Immature natural killer cell (primary cell): Measurements from ENCODE around the gene INMT. TPM values are rescaled to one million over a fixed set of nuclear protein-coding genes. Genes with fewer than 3 reads are reported as not detected.

ENCODE experiments used
- DNase-seq, 3 donors: peaks; one replicate each; pipeline ENCODE4 v3.0.0; 2022; ENCODE audit warnings: mixed read lengths in 1 of 3
- H3K27ac Mint-ChIP-seq, 6 donors: one replicate each; pipeline ENCODE4 v1.8.0; 2020; ENCODE audit warnings: mixed read lengths in 6 of 6, mild to moderate bottlenecking in 5 of 6, inconsistent platforms in 4 of 6, moderate library complexity in 3 of 6
- H3K27me3 Mint-ChIP-seq, 3 donors: one replicate each; pipeline ENCODE4 v1.8.0; 2020 to 2021; ENCODE audit warnings: low read depth in 3 of 3, mild to moderate bottlenecking in 3 of 3, mixed read lengths in 3 of 3, moderate library complexity in 3 of 3, inconsistent platforms in 1 of 3
- H3K36me3 Mint-ChIP-seq, 3 donors: one replicate each; pipeline ENCODE4 v1.8.0; 2020; ENCODE audit warnings: mixed read lengths in 3 of 3, inconsistent platforms in 2 of 3, mild to moderate bottlenecking in 2 of 3
- H3K4me1 Mint-ChIP-seq, 2 donors: one replicate each; pipeline ENCODE4 v1.8.0; 2020; ENCODE audit warnings: inconsistent platforms in 2 of 2, mild to moderate bottlenecking in 2 of 2, mixed read lengths in 2 of 2, moderate library complexity in 1 of 2
- H3K4me3 Mint-ChIP-seq, 5 donors: one replicate each; pipeline ENCODE4 v1.8.0; 2020; ENCODE audit warnings: mild to moderate bottlenecking in 5 of 5, mixed read lengths in 5 of 5, inconsistent platforms in 3 of 5, moderate library complexity in 3 of 5
- H3K9me3 Mint-ChIP-seq, 6 donors: one replicate each; pipeline ENCODE4 v1.8.0; 2020; ENCODE audit warnings: mild to moderate bottlenecking in 6 of 6, mixed read lengths in 6 of 6, inconsistent platforms in 4 of 6, moderate library complexity in 3 of 6
- polyA plus RNA-seq, 3 donors: library from polyadenylated mRNA; unstranded; fragments of 300-500 nt; fragmentation: Illumina TruSeq; gene quantifications; one replicate each; pipeline ENCODE4 v1.2.3, GENCODE V29; 2021

Gene INMT
- polyA plus RNA-seq, 3 donors from 2014 or later: not detected

GRCh38 chr7:30771174-30771879, 19.4 kb downstream of the INMT start, which contains the start of gene MINDY4:
Gene MINDY4, plus strand, starts transcription at chr7:30771417. Its CDS starts 77 bp downstream, at chr7:30771494.
- no peaks in the 10 kb centered on the region for H3K36me3 Mint-ChIP-seq
- H3K9me3 Mint-ChIP-seq: no peaks in the 10 kb centered on the region
- DNase-seq: peak; percentile 55 to 67 (median 66)
- peak within 1 kb of the TSS in 5 of 6 donors; percentile 17 to 82 (median 47) for H3K27ac Mint-ChIP-seq
- peak within 1 kb of the TSS; percentile 85 to 91 (median 85) for H3K4me3 Mint-ChIP-seq
- peaks cover 7 to 10% of the 10 kb centered on the region in 2 donors for H3K4me1 Mint-ChIP-seq
- H3K27me3 Mint-ChIP-seq: peaks cover 2% of the 10 kb centered on the region in 3 donors

- H3K27me3 Mint-ChIP-seq: peaks cover 2% of the 10 kb centered on the region in 3 donors
These were observed 20.0 kb downstream of the INMT start for GRCh38 chr7:30771880-30772425.

GRCh38 chr7:30772984-30773383, 21.0 kb downstream of the INMT start:
- no peaks in the 10 kb centered on the region for H3K9me3 Mint-ChIP-seq
- H3K27me3 Mint-ChIP-seq: peaks cover 0 to 2% (median 2%) of the 10 kb centered on the region in 3 donors
- no peak overlapping the region for H3K27ac Mint-ChIP-seq
- H3K4me1 Mint-ChIP-seq: peaks cover 7 to 10% of the 10 kb centered on the region in 2 donors
- no peaks in the 10 kb centered on the region for H3K36me3 Mint-ChIP-seq
- no peak overlapping the region for H3K4me3 Mint-ChIP-seq
- no peak for DNase-seq

More at GRCh38 chr7:30771880-30772425, 20.0 kb downstream of the INMT start:
- no peaks in the 10 kb centered on the region for H3K36me3 Mint-ChIP-seq
- H3K4me3 Mint-ChIP-seq: peak overlapping the region; percentile 85 to 91 (median 85)
- peaks cover 7 to 10% of the 10 kb centered on the region in 2 donors for H3K4me1 Mint-ChIP-seq
- H3K9me3 Mint-ChIP-seq: no peaks in the 10 kb centered on the region
- DNase-seq: no peak
- peak overlapping the region in 5 of 6 donors; percentile 6 to 82 (median 47) for H3K27ac Mint-ChIP-seq

GRCh38 chr7:30775992-30776391, 24.1 kb downstream of the INMT start:
- Mint-ChIP-seq H3K9me3 (no peaks in the 10 kb centered on the region), H3K27ac (no peak overlapping the region), H3K27me3 (peaks cover under 1 to 3% (median 2%) of the 10 kb centered on the region in 3 donors), H3K4me1 (peaks cover 5 to 7% of the 10 kb centered on the region in 2 donors), H3K4me3 (no peak overlapping the region), H3K36me3 (no peaks in the 10 kb centered on the region)
- DNase-seq: no peak

GRCh38 chr7:30776971-30777370, 25.0 kb downstream of the INMT start:
- no peak overlapping the region for H3K27ac Mint-ChIP-seq
- H3K9me3 Mint-ChIP-seq: no peaks in the 10 kb centered on the region
- no peak overlapping the region for H3K4me3 Mint-ChIP-seq
- DNase-seq: no peak
- no peaks in the 10 kb centered on the region for H3K36me3 Mint-ChIP-seq
- peaks cover 3 to 5% of the 10 kb centered on the region in 2 donors for H3K4me1 Mint-ChIP-seq
- peaks cover 1 to 4% (median 2%) of the 10 kb centered on the region in 3 donors for H3K27me3 Mint-ChIP-seq

- peaks cover 0 to 7% (median 0%) of the 10 kb centered on the region in 3 donors for H3K36me3 Mint-ChIP-seq
- H3K4me3 Mint-ChIP-seq: no peak overlapping the region
- H3K27me3 Mint-ChIP-seq: peaks cover 0 to 4% (median 2%) of the 10 kb centered on the region in 3 donors
- DNase-seq: no peak
- no peaks in the 10 kb centered on the region for H3K4me1 Mint-ChIP-seq
- H3K9me3 Mint-ChIP-seq: no peaks in the 10 kb centered on the region
- no peak overlapping the region for H3K27ac Mint-ChIP-seq
These were observed 26.5 kb downstream of the INMT start for GRCh38 chr7:30778255-30779025.

GRCh38 chr7:30779574-30779973, 27.6 kb downstream of the INMT start:
- Mint-ChIP-seq H3K9me3 (no peaks in the 10 kb centered on the region), H3K36me3 (peaks cover 0 to 7% (median 0%) of the 10 kb centered on the region in 3 donors), H3K4me3 (no peak overlapping the region), H3K27me3 (peaks cover 0 to 4% (median 2%) of the 10 kb centered on the region in 3 donors), H3K27ac (no peak overlapping the region), H3K4me1 (no peaks in the 10 kb centered on the region)
- DNase-seq: no peak

- no peak overlapping the region for H3K4me3 Mint-ChIP-seq
- H3K27ac Mint-ChIP-seq: no peak overlapping the region
- peaks cover 0 to 8% (median 7%) of the 10 kb centered on the region in 3 donors for H3K36me3 Mint-ChIP-seq
- DNase-seq: no peak
- H3K9me3 Mint-ChIP-seq: no peaks in the 10 kb centered on the region
- peaks cover 0 to 4% (median 2%) of the 10 kb centered on the region in 3 donors for H3K27me3 Mint-ChIP-seq
- H3K4me1 Mint-ChIP-seq: no peaks in the 10 kb centered on the region
These were observed 29.0 kb downstream of the INMT start for GRCh38 chr7:30780941-30781340.

- Mint-ChIP-seq H3K9me3 (no peaks in the 10 kb centered on the region), H3K27ac (no peak overlapping the region), H3K4me1 (no peaks in the 10 kb centered on the region)
These were observed 30.8 kb downstream of the INMT start for GRCh38 chr7:30782690-30783089.

GRCh38 chr7:30785786-30786185, 33.9 kb downstream of the INMT start:
- H3K36me3 Mint-ChIP-seq: peaks cover 0 to 8% (median 7%) of the 10 kb centered on the region in 3 donors
- H3K4me1 Mint-ChIP-seq: no peaks in the 10 kb centered on the region
- H3K9me3 Mint-ChIP-seq: no peaks in the 10 kb centered on the region
- DNase-seq: no peak
- H3K27ac Mint-ChIP-seq: no peak overlapping the region
- H3K4me3 Mint-ChIP-seq: no peak overlapping the region
- H3K27me3 Mint-ChIP-seq: peaks cover 0 to 3% (median 2%) of the 10 kb centered on the region in 3 donors

More at GRCh38 chr7:30782690-30783089, 30.8 kb downstream of the INMT start:
- DNase-seq: no peak
- Mint-ChIP-seq H3K36me3 (peaks cover 0 to 8% (median 7%) of the 10 kb centered on the region in 3 donors), H3K4me3 (no peak overlapping the region), H3K27me3 (peaks cover 0 to 4% (median 2%) of the 10 kb centered on the region in 3 donors)

GRCh38 chr7:30787486-30787885, 35.6 kb downstream of the INMT start:
- H3K4me3 Mint-ChIP-seq: no peak overlapping the region
- H3K27me3 Mint-ChIP-seq: peaks cover 0 to 1% (median 0%) of the 10 kb centered on the region in 3 donors
- H3K4me1 Mint-ChIP-seq: no peaks in the 10 kb centered on the region
- no peak overlapping the region for H3K27ac Mint-ChIP-seq
- no peaks in the 10 kb centered on the region for H3K9me3 Mint-ChIP-seq
- DNase-seq: no peak
- H3K36me3 Mint-ChIP-seq: peaks cover 0 to 11% (median 3%) of the 10 kb centered on the region in 3 donors

GRCh38 chr7:30788640-30789333, 36.9 kb downstream of the INMT start:
- Mint-ChIP-seq H3K4me1 (no peaks in the 10 kb centered on the region), H3K4me3 (no peak overlapping the region), H3K9me3 (no peaks in the 10 kb centered on the region), H3K27me3 (peaks cover 0 to 1% (median 0%) of the 10 kb centered on the region in 3 donors), H3K36me3 (peaks cover 0 to 11% (median 0%) of the 10 kb centered on the region in 3 donors), H3K27ac (no peak overlapping the region)
- no peak for DNase-seq

- DNase-seq: no peak
- H3K4me3 Mint-ChIP-seq: no peak overlapping the region
- H3K36me3 Mint-ChIP-seq: peaks cover 0 to 11% (median 0%) of the 10 kb centered on the region in 3 donors
- H3K27me3 Mint-ChIP-seq: peaks cover 0 to 1% (median 0%) of the 10 kb centered on the region in 3 donors
- H3K9me3 Mint-ChIP-seq: no peaks in the 10 kb centered on the region
- H3K27ac Mint-ChIP-seq: no peak overlapping the region
- no peaks in the 10 kb centered on the region for H3K4me1 Mint-ChIP-seq
These were observed 37.4 kb downstream of the INMT start for GRCh38 chr7:30789334-30789711.
